Superior temporal gyrus (tissue), 1 donor: Measurements from ENCODE around the gene NUMA1.
A peak's percentile ranks its signal among the peaks of the same experiment; 100 is the strongest.

Source experiments
- DNase-seq: peaks from one replicate; pipeline ENCODE4 v3.0.0-alpha.2; 2016; ENCODE audit errors: extremely low spot score

The NUMA1 gene

DNA sequence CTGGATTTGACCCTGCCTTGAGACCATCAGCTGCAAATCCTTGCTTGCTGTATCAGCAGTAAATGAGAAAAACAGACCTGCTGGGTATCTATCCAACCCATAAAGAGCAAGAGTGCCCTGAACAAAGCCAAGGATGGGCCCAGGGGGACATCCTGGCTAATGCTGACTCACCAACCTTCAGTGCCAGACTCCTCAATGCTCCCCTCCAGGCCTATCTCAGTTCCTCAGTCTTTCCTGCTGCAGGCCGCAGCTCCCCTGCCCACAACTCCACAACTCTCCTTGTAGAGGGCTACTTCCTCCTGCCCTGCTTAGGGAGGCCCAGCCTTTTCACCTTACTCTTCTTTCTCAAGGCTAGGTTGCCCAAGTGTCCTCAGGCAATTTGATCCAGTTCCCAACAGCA, 20.1 kb upstream of the NUMA1 start:
- no peak for DNase-seq

GRCh38 chr11:72100009-72100408, 19.7 kb upstream of the NUMA1 start:
- DNase-seq = no peak

GRCh38 chr11:72098741-72099140, 18.4 kb upstream of the NUMA1 start:
- DNase-seq = no peak

- DNase-seq = peak; percentile 84
Observed at GRCh38 chr11:72091292-72091691, 10.9 kb upstream of the NUMA1 start.

GRCh38 chr11:72088076-72088808, 7.9 kb upstream of the NUMA1 start:
- DNase-seq = no peak

- DNase-seq = peak; percentile 93
Observed at GRCh38 chr11:72085621-72086351, 5.4 kb upstream of the NUMA1 start.

DNA sequence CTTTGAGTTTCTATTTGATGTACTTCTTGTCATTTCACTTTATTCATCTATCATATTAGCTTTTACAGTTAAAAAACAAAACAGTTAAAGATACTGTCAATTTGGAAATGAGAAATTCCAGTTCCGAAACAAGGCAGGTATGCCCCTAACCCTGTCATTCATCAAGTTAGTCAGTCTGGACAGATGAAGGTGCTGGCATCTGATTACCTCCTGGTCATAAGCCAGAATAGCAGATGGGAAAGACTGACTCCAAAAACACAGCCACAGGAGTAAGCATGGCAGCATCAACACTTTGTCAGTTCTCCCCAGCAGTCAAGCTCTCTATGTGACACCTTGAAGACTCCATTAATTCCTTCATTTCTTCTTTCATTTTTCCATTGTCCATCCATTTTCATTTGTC, 4.6 kb upstream of the NUMA1 start:
- no peak for DNase-seq

- DNase-seq = no peak
Observed at GRCh38 chr11:72084076-72084475, 3.7 kb upstream of the NUMA1 start.

DNA sequence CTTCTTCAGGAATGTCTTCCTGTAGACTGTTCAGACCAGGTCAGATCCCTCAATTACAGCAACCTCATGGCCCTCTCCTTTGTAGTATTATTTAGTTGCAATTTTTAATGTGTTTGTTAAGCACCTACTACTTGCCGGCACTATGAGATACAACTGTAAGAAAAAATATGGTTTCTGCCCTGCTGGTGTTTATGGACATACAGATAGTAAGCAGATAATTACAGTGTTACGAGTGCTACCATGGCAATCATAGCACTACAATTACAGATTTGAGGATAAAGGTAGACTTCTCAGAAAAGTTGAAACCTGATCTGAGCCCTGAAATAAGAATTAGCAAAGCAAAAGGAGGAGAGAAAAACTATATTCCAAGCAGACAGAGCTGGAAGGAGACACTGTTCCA, 3.1 kb upstream of the NUMA1 start:
- no peak for DNase-seq

DNA sequence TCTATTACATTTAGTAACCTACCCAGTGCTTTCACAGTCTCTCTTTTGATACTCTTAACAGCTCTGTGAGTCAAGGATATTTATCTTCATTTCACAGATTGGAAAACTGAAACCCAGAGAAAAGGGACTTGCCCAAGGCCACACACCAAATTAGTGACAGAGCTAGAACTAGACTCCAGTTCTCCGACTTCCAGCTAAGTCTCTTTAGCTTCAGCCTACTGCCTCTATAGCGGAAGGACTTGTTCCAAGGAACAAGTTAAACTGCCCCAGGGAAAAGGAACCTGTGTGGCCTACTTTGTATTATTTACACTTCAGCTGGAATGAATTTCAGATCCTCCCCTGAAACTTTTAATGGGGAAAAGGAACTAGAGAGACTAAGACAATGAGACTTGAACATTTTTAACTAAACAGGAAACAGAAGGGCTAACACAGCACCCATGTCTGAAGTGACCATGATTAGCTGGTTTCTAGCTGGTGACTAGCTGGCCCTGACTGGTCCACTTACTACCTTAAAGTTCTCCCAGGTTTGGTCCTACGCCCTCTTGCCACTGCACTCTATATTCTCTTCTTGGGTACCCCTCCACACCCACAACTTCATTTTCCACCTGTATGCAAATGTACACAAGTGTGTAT, 1.6 kb upstream of the NUMA1 start:
- no peak for DNase-seq

DNA sequence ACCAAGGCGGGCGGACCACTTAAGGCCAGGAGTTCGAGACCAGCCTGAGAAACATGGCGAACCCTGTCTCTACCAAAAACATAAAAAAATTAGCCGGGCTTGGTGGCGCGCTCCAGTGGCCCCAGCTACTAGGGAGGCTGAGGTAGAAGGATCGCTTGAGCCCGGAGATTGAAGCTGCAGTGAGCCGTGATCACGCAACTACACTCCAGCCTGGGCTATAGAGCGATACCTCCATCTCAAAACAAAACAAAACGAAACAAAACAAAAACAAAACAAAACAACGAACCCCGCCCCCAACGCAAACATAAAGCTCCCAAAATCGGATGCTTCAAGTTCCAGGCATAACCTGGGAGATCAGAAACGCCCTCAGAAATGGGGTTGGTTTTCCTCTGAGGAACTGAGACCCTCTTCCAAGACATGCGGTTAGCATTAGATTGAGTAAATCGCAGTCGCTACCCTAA, 872 bp upstream of the NUMA1 start:
- DNase-seq = no peak

GRCh38 chr11:72079819-72080325, 470 bp downstream of the NUMA1 start:
- DNase-seq = no peak

- DNase-seq = no peak
Observed at GRCh38 chr11:72078477-72078876, 1.9 kb downstream of the NUMA1 start.

DNA sequence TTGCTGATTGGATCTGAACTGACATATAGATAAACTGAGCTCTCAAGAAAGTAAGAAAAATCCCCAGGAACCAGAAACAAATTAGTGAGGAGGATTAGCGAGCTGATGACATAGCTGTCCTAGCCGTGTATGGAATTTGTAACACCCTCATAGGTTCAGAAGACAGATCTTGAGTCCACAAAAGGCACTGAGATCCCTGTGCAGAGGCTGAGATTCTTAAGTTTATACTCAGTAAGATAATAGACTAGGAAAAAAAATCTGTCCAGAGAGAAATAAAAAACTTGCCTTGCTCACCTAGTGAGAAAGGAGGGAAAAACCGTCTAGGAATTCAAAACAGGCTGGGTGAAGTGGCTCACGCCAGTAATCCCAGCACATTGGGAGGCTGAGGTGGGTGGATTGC, 4.6 kb downstream of the NUMA1 start:
- no peak for DNase-seq

DNA sequence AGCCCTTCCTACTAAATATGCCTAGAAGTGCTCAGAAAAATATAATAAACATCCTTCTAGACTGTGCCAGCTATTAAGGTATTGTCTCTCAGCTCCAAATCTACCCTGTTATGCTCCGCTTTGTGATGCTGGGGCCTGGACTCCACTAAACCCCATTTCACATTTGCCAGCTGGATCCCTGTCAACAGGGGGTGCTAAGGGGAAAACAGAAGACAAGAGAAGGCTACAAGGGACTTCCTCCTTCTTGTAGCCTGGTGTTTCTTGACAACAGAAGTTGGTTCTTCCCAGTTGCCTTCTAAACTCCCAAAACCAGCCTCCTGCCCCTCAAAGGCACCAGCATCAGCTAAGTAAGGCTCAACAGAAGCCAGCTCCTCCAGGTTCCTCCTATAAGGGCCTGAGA, 5.2 kb downstream of the NUMA1 start:
- DNase-seq = no peak

GRCh38 chr11:72072348-72072747, 8.0 kb downstream of the NUMA1 start:
- DNase-seq = no peak

DNA sequence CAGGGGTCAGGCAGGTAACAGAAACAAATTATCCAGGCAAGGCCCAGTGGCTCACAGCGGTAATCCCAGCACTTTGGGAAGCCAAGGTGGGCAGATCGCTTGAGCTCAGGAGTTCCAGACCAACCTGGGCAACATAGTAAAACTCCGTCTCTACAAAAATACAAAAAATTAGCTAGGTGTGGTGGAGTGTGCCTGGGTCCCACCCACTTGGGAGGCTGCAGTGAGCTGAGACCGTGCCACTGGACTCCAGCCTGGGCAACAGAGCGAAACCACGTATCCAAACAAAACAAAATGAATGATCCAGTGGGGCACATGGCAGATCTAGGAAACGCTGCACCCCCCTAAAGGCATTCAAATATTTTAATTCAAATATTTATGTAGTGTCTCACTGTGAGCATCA, 9.9 kb downstream of the NUMA1 start:
- DNase-seq = no peak

DNA sequence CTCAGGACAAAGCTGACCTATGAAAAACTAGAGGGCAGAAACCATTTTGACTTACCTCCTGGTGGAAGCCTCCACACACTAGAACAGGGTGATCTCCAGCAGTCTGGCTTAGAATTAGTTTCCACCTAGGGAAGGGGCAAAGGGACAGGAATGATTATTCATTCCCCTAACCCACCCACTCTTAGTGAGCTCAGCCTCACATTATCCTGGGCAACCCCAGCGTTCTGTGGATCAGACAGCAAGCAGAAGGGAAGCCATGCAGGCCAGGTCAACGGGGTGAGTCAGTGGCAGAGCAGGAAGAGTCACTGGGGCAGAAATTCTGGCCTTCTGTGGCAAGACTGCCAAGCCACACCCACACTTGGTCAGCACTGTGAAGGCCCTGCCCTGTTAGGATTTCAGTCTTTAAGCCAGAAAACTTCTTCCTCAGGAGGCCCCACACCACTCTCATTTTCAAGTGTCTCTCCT, 10.5 kb downstream of the NUMA1 start:
- no peak for DNase-seq

DNA sequence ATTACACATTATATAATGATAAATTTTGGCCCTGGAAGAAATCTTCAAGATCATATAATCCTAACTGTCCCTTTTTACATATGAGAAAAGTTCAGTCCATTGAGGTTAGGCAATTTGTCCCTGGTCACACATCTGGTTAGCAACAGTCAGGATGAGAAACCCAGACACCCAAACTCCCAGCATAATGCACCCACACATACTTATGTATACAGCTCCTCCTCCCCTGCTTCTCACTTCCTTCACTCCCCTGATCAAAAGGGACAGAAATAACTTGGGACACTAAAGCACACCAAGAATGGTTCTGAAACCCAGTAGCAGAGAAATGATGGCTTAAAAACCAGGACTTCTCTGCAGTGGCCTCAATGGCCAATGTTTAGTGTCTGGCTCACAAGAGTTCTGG, 11.1 kb downstream of the NUMA1 start:
- peak; percentile 47 for DNase-seq

GRCh38 chr11:72067676-72068075, 12.7 kb downstream of the NUMA1 start:
- no peak for DNase-seq

- no peak for DNase-seq
Observed at GRCh38 chr11:72067266-72067665, 13.1 kb downstream of the NUMA1 start.

DNA sequence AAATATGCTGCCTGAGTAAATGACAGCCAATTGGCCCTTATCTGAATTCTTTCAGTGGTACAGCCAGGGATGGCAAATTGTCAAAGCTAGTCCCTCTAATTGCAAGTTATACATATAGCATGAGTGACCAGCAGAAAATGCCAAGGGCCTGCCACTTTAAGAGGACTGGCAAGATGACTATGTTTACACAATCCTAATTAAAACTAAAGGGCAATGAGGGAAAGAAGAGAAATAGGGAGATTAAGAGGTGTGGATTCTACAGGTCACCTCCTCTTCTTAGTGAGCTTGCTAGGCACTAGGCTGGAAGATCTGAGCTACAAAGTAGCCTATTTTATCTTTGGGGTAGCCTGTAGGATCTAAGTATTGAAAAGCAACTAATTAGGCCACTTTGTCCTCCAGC, 13.5 kb downstream of the NUMA1 start:
- DNase-seq = no peak
